ENCODE data around the gene FARS2.
"Not testable (repeated sequence)": the region's sequence is repeated elsewhere in the genome, so short reads cannot be mapped to it uniquely, and the experiment has no call there.

FARS2 gene

GRCh38 chr6:5636210-5637030 lies 375.1 kb downstream of the FARS2 start:
- DNase-seq (ENCODE audit: extremely low spot score, insufficient read length, low read depth) (no peak), FAIRE-seq (no peak)

- DNase-seq (ENCODE audit: extremely low spot score, insufficient read length, low read depth) (no peak), FAIRE-seq (no peak)
Measured at GRCh38 chr6:5637714-5638113, 376.4 kb downstream of the FARS2 start.

DNA sequence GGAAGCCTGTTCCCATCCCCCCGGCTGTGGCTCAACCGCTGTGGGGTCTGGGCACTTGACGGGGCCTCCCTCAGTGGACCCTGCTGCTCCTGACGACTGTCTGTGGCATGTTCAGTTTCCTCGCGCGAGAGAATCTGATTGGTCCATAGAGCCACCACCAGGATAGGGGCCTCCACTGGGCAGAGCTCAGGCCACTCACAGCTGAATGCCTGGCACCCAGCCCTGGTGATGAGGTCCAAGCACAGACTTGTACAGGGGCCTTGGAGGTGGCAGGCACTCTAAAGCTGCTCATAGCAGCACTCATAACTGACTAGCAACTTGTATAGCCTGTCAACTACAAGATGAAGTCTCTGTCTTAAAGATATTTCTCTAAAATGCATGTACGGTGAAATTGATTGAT lies 377.4 kb downstream of the FARS2 start:
- no peak for FAIRE-seq
- no peak for DNase-seq (ENCODE audit: extremely low spot score, insufficient read length, low read depth)

DNA sequence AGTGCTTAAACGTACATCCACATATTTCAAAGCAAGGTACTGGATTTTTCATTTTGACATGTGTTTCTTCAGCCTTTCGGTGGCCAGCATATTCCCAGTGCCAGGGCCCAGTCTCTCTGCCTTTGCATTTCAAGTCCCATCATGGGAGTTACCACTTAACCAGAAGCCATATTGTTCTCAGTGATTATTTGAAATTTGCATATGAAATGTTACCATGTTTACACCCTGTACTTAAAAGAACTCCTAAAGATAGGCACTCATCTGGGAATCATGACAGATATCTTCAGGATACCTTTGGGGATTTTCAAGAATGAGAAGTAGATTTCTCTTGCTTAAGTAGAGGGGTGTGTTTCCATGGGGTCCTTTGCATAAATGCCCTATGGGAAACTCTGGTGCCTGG lies 377.9 kb downstream of the FARS2 start:
- FAIRE-seq (no peak), DNase-seq (ENCODE audit: extremely low spot score, insufficient read length, low read depth) (no peak)

- FAIRE-seq (no peak), DNase-seq (ENCODE audit: extremely low spot score, insufficient read length, low read depth) (no peak)
Measured at GRCh38 chr6:5640614-5641013, 379.3 kb downstream of the FARS2 start.

DNA sequence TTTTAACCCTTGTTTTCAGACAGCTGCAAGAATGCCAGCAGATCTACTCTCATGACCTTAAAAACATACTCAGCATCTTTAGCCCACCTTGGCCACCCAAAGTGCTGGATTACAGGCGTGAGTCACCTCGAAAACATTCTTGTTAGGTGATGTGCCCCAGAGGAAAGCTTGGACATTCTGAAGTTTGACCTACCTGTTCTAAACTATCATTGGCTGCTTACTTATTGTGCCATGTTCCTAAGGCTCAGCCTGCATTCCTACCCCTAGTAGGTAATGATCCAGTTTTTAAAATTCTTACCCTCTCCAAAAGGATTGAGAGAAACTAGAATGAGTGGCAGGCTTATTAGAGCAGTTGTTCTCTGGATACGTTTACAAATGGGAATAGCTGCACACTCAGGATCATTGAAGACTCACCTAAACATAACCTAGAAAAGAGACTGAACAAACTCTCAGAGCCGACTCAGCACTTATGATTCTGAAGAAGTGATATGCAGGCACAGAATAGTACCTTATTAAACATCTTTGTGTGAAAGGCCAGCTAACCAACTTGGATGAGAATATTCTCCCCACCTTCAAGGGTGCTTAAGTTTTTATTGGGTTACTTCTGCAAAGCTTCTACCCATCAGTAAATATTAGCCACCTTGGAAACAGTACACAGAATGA lies 383.3 kb downstream of the FARS2 start:
- no peak for DNase-seq (ENCODE audit: extremely low spot score, insufficient read length, low read depth)
- no peak for FAIRE-seq

- DNase-seq (ENCODE audit: extremely low spot score, insufficient read length, low read depth) (no peak), FAIRE-seq (no peak)
Measured at GRCh38 chr6:5645328-5646290, 384.3 kb downstream of the FARS2 start.

- peak; percentile 26 for FAIRE-seq
Measured at GRCh38 chr6:5652406-5653137, 391.3 kb downstream of the FARS2 start.

GRCh38 chr6:5653801-5654200 lies 392.5 kb downstream of the FARS2 start:
- FAIRE-seq (no peak), DNase-seq (ENCODE audit: extremely low spot score, insufficient read length, low read depth) (no peak)

More at GRCh38 chr6:5652406-5653137, 391.3 kb downstream of the FARS2 start:
- DNase-seq (ENCODE audit: extremely low spot score, insufficient read length, low read depth), result no peak

GRCh38 chr6:5656226-5656625 lies 394.9 kb downstream of the FARS2 start:
- no peak for DNase-seq (ENCODE audit: extremely low spot score, insufficient read length, low read depth)
- FAIRE-seq, result no peak

- DNase-seq (ENCODE audit: extremely low spot score, insufficient read length, low read depth); FAIRE-seq: not testable (repeated sequence)
Measured at GRCh38 chr6:5656695-5657094, 395.4 kb downstream of the FARS2 start.

DNA sequence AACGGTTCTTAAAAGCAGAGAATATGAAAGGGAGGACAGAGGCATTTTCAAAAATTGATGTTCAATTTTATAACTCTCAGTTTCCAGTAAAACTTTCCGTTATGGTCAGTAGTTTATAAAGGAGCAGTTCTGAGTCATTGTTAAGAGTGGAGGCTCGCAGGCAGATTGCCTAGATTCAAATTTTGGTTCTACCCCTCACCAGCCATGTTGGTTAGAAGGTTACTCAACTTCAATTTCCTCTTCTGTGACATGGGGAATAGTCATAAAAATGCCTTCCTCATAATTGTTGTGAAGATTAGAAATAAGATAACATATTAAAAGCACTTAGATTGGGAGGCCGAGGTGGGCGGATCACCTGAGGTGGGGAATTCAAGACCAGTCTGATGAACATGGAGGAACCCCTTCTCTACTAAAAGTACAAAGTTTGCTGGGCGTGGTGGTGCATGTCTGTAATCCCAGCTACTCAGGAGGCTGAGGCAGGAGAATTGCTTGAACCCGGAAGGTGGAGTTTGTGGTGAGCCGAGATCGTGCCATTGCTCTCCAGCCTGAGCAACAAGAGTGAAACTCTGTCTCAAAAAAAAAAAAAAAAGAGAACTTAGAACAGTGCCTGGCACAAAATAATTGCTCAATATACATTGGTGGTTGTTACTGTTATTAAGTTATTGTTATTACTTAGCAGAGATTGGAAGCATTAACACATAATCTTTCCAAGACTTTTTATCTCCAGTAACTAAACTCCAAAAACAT lies 396.5 kb downstream of the FARS2 start:
- DNase-seq (ENCODE audit: extremely low spot score, insufficient read length, low read depth), result no peak
- no peak for FAIRE-seq

DNA sequence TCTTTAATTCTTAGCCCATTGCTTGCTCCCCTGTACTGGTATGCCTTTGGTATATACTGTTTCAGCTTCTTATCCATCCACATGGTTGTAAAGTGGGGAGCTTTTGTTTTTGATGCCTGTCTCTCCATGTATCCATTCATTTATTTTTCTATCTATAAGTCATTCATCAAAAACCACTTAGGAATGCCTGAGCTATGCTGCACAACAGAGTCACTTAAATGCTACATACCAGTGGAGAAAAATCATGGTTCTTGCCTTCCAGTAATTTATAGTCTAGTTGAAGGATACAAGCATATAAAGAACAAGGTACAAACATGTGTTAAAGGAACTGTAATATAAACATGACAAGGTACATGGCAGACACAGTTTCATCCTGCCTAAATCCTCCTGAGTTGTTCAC lies 398.2 kb downstream of the FARS2 start:
- FAIRE-seq, result no peak
- DNase-seq (ENCODE audit: extremely low spot score, insufficient read length, low read depth), result no peak

DNA sequence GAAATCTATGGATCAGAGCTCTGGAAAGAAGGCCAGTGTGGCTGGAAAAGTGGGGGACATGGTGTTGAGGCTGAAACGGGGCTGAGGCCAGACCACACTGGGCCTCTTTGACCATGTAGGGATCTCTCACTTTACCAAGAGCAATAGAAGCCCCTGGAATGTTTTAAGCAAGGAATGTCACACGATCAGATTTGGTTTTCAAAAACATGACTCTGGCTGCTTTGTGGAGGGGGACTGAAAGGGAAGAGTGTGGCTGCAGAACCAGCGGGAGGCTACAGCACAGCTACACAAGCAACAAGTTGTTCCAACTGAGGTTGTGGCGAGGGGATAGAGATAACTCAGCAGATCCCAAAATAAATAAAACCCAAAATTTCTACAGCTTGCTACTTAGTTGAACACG lies 399.5 kb downstream of the FARS2 start:
- no peak for FAIRE-seq

DNA sequence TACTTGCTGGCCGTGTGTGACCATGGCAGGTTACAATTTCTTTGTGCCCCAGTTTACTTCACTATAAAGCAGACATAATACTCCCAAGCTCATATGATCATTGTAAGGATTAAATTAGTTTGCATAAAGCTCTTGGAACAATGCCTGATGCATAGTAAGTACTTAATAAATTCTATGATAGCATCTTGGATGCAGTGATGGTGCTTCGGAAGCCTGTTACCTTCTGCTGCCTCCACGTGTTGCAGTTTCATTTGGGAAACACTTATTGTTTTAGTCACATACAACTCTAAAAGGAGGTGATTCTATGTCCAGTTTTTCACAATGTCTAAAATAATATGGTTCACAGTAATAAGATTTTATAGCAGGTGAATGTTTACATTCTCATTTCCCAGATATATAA lies 401.5 kb downstream of the FARS2 start:
- FAIRE-seq (no peak), DNase-seq (ENCODE audit: extremely low spot score, insufficient read length, low read depth) (no peak)

More for the DNA sequence above, 399.5 kb downstream of the FARS2 start:
- DNase-seq (ENCODE audit: extremely low spot score, insufficient read length, low read depth), result no peak

DNA sequence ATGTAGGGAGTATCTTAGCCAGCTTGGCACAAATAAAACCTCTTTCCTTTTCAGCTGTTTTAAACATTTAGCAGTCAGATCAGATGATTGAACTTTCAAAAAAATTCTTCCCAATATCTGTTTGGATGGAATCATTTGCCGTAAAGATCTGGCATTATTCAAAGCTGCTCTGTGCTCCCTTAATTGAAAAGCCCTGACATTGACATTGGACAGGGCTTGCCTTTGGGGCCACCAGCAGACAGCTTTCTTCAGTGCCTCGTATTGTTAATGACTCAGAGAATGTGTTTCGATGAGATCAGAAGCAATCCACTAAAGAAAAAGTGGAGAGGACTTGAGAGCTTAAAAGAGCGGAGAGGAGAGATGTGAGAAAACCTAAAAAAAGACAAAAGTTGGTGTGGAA lies 401.9 kb downstream of the FARS2 start:
- DNase-seq (ENCODE audit: extremely low spot score, insufficient read length, low read depth) (no peak), FAIRE-seq (no peak)

GRCh38 chr6:5663739-5664138 lies 402.4 kb downstream of the FARS2 start:
- FAIRE-seq, result no peak
- no peak for DNase-seq (ENCODE audit: extremely low spot score, insufficient read length, low read depth)

- FAIRE-seq (no peak), DNase-seq (ENCODE audit: extremely low spot score, insufficient read length, low read depth) (no peak)
Measured at GRCh38 chr6:5664149-5664548, 402.8 kb downstream of the FARS2 start.

GRCh38 chr6:5665173-5665572 lies 403.9 kb downstream of the FARS2 start:
- FAIRE-seq (no peak), DNase-seq (ENCODE audit: extremely low spot score, insufficient read length, low read depth) (no peak)
